Activated effector memory CD4-positive, alpha-beta T cell treated with anti-CD3 and anti-CD28 coated beads, Interleukin-2, amount 50 U/mL, for 16 hours (primary cell): Measurements from ENCODE around the gene RPS21.

Source experiments
- DNase-seq: peaks from one replicate; pipeline ENCODE4 v3.0.0-alpha.2; 2020

The RPS21 gene

GRCh38 chr20:62398120-62398821, 11.4 kb downstream of the RPS21 start:
- DNase-seq = no peak

GRCh38 chr20:62400021-62400420, 13.1 kb downstream of the RPS21 start:
- DNase-seq = no peak

- DNase-seq = no peak
Observed at GRCh38 chr20:62400541-62400940, 13.6 kb downstream of the RPS21 start.

GRCh38 chr20:62401331-62401779, 14.5 kb downstream of the RPS21 start:
- no peak for DNase-seq

- DNase-seq = no peak
Observed at GRCh38 chr20:62402456-62403150, 15.7 kb downstream of the RPS21 start.

GRCh38 chr20:62403331-62403730, 16.4 kb downstream of the RPS21 start:
- DNase-seq = no peak

GRCh38 chr20:62404112-62404665, 17.3 kb downstream of the RPS21 start:
- DNase-seq = no peak

GRCh38 chr20:62404761-62405107, 17.8 kb downstream of the RPS21 start:
- DNase-seq = no peak

- no peak for DNase-seq
Observed at GRCh38 chr20:62405108-62405980, 18.4 kb downstream of the RPS21 start.

GRCh38 chr20:62405981-62406513, 19.1 kb downstream of the RPS21 start:
- DNase-seq = no peak

GRCh38 chr20:62406635-62407176, 19.8 kb downstream of the RPS21 start:
- no peak for DNase-seq

GRCh38 chr20:62407221-62407992, 20.5 kb downstream of the RPS21 start, which contains the start of gene CABLES2:
Gene CABLES2 (minus strand): TSS chr20:62407285. CDS start chr20:62407276, 9 bp downstream.
- DNase-seq = peak; percentile 97

GRCh38 chr20:62408055-62408454, 21.2 kb downstream of the RPS21 start:
- no peak for DNase-seq

GRCh38 chr20:62408640-62409039, 21.7 kb downstream of the RPS21 start:
- DNase-seq = no peak

GRCh38 chr20:62409086-62409853, 22.4 kb downstream of the RPS21 start:
- DNase-seq = no peak

- DNase-seq = peak; percentile 76
Observed at GRCh38 chr20:62409931-62410745, 23.2 kb downstream of the RPS21 start.

- DNase-seq = no peak
Observed at GRCh38 chr20:62410746-62411478, 24.0 kb downstream of the RPS21 start.

- DNase-seq = no peak
Observed at GRCh38 chr20:62411479-62412193, 24.7 kb downstream of the RPS21 start.
